Mammary epithelial cell (primary cell): ENCODE measurements around the gene METRNL.
"Not testable (repeated sequence)": the region's sequence is repeated elsewhere in the genome, so short reads cannot be mapped to it uniquely, and the experiment has no call there.

ENCODE experiments used
- CTCF ChIP-seq, 2 donors: IDR thresholded peaks in 1 of 2; conservative IDR thresholded peaks in 1 of 2; 2 replicates each; pipeline ENCODE4 v1.5.1; 2011 to 2012; ENCODE audit warnings: inconsistent platforms in 2 of 2, low read length in 2 of 2, mild to moderate bottlenecking in 2 of 2, control low read depth in 1 of 2, low read depth in 1 of 2; ENCODE audit not compliant: insufficient read depth in 1 of 2; ENCODE audit errors: extremely low read depth in 1 of 2
- EZH2 ChIP-seq: IDR thresholded peaks from 2 replicates; pipeline ENCODE4 v1.6.1; 2012; ENCODE audit warnings: low read length, inconsistent platforms, borderline replicate concordance

GRCh38 chr17:83044479-83044878, 34.9 kb upstream of the METRNL start:
- TF ChIP-seq CTCF (conservative IDR thresholded peaks at IDR 0.05 in 1 of 2, IDR thresholded peaks at IDR 0.05 in 1 of 2; ENCODE audit: extremely low read depth in 1 of 2, insufficient read depth in 1 of 2, low read depth in 1 of 2, low read length in 2 of 2); EZH2: not testable (repeated sequence)
